GM23338 (cell line): ENCODE results near the gene MYO16. TPM values are rescaled to one million over a fixed set of nuclear protein-coding genes. Genes with fewer than 3 reads are reported as not detected.

Experiments used
- ATAC-seq: fragments of 200-7000 bp; cut with Tn5 transposase; 3 replicates; pipeline ENCODE4 v1.9.1; 2020
- DNase-seq: peaks from one replicate; pipeline ENCODE4 v3.0.0-alpha.2; 2015; ENCODE audit warnings: low spot score
- H2AFZ ChIP-seq: fragments of 200-600 bp; sonication (generic); 2 replicates; pipeline ENCODE4 v1.8.0; 2016; ENCODE audit warnings: antibody characterized with exemption, mild to moderate bottlenecking, moderate library complexity
- H3F3A ChIP-seq: fragments of 200-600 bp; sonication (generic); replicated peaks from 2 replicates; pipeline ENCODE4 v1.8.0; 2017; ENCODE audit warnings: antibody characterized with exemption, mixed run types, low read depth
- H3K27ac ChIP-seq: fragments of 200-600 bp; sonication (generic); 2 replicates; pipeline ENCODE4 v1.6.1; 2016; ENCODE audit warnings: low read depth
- H3K27me3 ChIP-seq: fragments of 200-600 bp; sonication (generic); 2 replicates; pipeline ENCODE4 v1.8.0; 2016; ENCODE audit warnings: mild to moderate bottlenecking, mixed run types, moderate library complexity; ENCODE audit not compliant: insufficient read depth
- H3K36me3 ChIP-seq: fragments of 200-600 bp; sonication (generic); 2 replicates; pipeline ENCODE4 v1.8.0; 2016; ENCODE audit warnings: mild to moderate bottlenecking; ENCODE audit not compliant: insufficient read depth
- H3K4me1 ChIP-seq: fragments of 200-600 bp; sonication (generic); 2 replicates; pipeline ENCODE4 v1.8.0; 2016; ENCODE audit warnings: mild to moderate bottlenecking, moderate library complexity; ENCODE audit not compliant: insufficient read depth
- H3K4me2 ChIP-seq: fragments of 200-600 bp; sonication (generic); 2 replicates; pipeline ENCODE4 v1.7.1; 2017; ENCODE audit warnings: mixed run types
- H3K4me3 ChIP-seq: fragments of 200-600 bp; sonication (generic); 2 replicates; pipeline ENCODE4 v1.6.1; 2016; ENCODE audit warnings: mixed run types
- H3K79me2 ChIP-seq: fragments of 200-600 bp; sonication (generic); replicated peaks from 2 replicates; pipeline ENCODE4 v1.8.0; 2017; ENCODE audit warnings: mild to moderate bottlenecking; ENCODE audit not compliant: insufficient read depth
- H3K9me2 ChIP-seq: fragments of 200-600 bp; sonication (generic); 2 replicates; pipeline ENCODE4 v1.8.0; 2017; ENCODE audit not compliant: insufficient read depth
- H4K20me1 ChIP-seq: fragments of 200-600 bp; sonication (generic); replicated peaks from 2 replicates; pipeline ENCODE4 v1.8.0; 2017; ENCODE audit warnings: mild to moderate bottlenecking; ENCODE audit not compliant: insufficient read depth
- H3K27ac Mint-ChIP-seq: 2 replicates; pipeline ENCODE4 v1.8.0; 2020; ENCODE audit warnings: inconsistent platforms, mild to moderate bottlenecking, moderate library complexity, mixed read lengths
- H3K27me3 Mint-ChIP-seq: 3 replicates; pipeline ENCODE4 v1.8.0; 2022; ENCODE audit warnings: low read depth, mild to moderate bottlenecking, moderate library complexity, mixed read lengths, inconsistent platforms; ENCODE audit not compliant: insufficient read depth, poor library complexity
- H3K36me3 Mint-ChIP-seq: 3 replicates; pipeline ENCODE4 v1.8.0; 2021; ENCODE audit warnings: low read depth, mild to moderate bottlenecking, inconsistent platforms, moderate library complexity, mixed read lengths
- H3K4me1 Mint-ChIP-seq: 3 replicates; pipeline ENCODE4 v1.8.0; 2020; ENCODE audit warnings: mild to moderate bottlenecking, inconsistent platforms, mixed read lengths
- H3K4me3 Mint-ChIP-seq: 3 replicates; pipeline ENCODE4 v1.8.0; 2021; ENCODE audit warnings: moderate library complexity, mild to moderate bottlenecking, inconsistent platforms, mixed read lengths
- H3K9me3 Mint-ChIP-seq: 3 replicates; pipeline ENCODE4 v1.8.0; 2020; ENCODE audit warnings: moderate library complexity, mild to moderate bottlenecking, inconsistent platforms, mixed read lengths
- CREB1 ChIP-seq: fragments of 250-450 bp; sonication (Bioruptor Pico); IDR thresholded peaks from 2 replicates; pipeline ENCODE4 v1.5.0; 2020; ENCODE audit warnings: low read depth, mild to moderate bottlenecking, moderate library complexity
- EZH2 ChIP-seq: fragments of 200-600 bp; sonication (generic); IDR thresholded peaks from one replicate; pipeline ENCODE4 v1.8.0; 2017; ENCODE audit warnings: antibody characterized with exemption, mild to moderate bottlenecking, low read depth; ENCODE audit not compliant: unreplicated experiment
- JUNB ChIP-seq: IDR thresholded peaks from one replicate; pipeline ENCODE4 v1.6.1; 2016; ENCODE audit warnings: antibody characterized with exemption; ENCODE audit not compliant: unreplicated experiment
- NANOG ChIP-seq: IDR thresholded peaks from 2 replicates; pipeline ENCODE4 v1.6.1; 2016; ENCODE audit warnings: antibody characterized with exemption, borderline replicate concordance
- POLR2AphosphoS5 ChIP-seq: IDR thresholded peaks from 2 replicates; pipeline ENCODE4 v1.6.1; 2016; ENCODE audit warnings: antibody characterized with exemption, low read depth
- STAT1 ChIP-seq: IDR thresholded peaks from one replicate; pipeline ENCODE4 v1.6.1; 2016; ENCODE audit warnings: antibody characterized with exemption; ENCODE audit not compliant: unreplicated experiment
- ZNF331 ChIP-seq: fragments of 250-450 bp; sonication (Bioruptor Pico); IDR thresholded peaks from 2 replicates; pipeline ENCODE4 v1.5.0; 2020; ENCODE audit warnings: low read depth, mild to moderate bottlenecking, moderate library complexity
- polyA plus RNA-seq: library from polyadenylated mRNA; unstranded; fragments of >200 nt; fragmentation: Nextera tagmentation; extraction: Ambion mirVana; gene quantifications from 2 replicates; pipeline ENCODE4 v1.2.1, GENCODE V29; 2016
- total RNA-seq: library from RNA; depleted of rRNA; stranded (reverse); fragments of >200 nt; shearing (Covaris generic); gene quantifications from 2 replicates; pipeline ENCODE4 v1.2.3, GENCODE V29; 2014
- TF ChIP-seq, protein P1 (sequence below): fragments of 250-450 bp; sonication (Bioruptor Pico); IDR thresholded peaks from 2 replicates; pipeline ENCODE4 v1.5.0; 2020; ENCODE audit warnings: mild to moderate bottlenecking, moderate library complexity
- TF ChIP-seq, protein P2 (sequence below): IDR thresholded peaks from one replicate; pipeline ENCODE4 v1.6.1; 2018; ENCODE audit warnings: antibody characterized with exemption; ENCODE audit not compliant: unreplicated experiment
- TF ChIP-seq, protein P3 (sequence below), 2 experiments: fragments of 200-600 bp in 1 of 2; sonication (generic) in 1 of 2; conservative IDR thresholded peaks; 2 replicates each; pipeline versions ENCODE4 v1.5.1 to v1.6.1; 2016 to 2017; ENCODE audit warnings: antibody characterized with exemption in 2 of 2, low read depth in 2 of 2, mild to moderate bottlenecking in 2 of 2, moderate library complexity in 1 of 2
- TF ChIP-seq, protein P4 (sequence below): IDR thresholded peaks from 2 replicates; pipeline ENCODE4 v1.6.1; 2016; ENCODE audit warnings: antibody characterized with exemption

The MYO16 gene
- total and polyA plus RNA-seq, 2 experiments from 2014 or later: 0.10 to 0.13 TPM

DNA sequence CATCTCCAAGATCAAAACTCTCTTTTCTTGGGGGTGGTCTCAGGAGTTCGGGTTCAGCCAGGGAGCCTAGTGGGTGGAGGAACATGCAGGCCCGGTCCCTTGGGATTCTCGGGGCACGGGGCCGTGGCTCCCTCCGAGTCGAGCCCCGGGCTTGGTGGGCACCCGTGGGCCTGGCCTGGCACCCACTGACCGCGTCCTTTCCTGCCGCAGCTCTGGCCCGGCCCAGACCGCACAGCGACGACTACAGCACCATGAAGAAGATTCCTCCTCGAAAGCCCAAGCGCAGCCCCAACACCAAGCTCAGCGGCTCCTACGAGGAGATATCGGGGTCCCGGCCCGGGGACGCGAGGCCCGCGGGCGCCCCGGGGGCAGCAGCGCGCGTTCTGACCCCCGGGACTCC lies 510.6 kb downstream of the MYO16 start:
- Histone ChIP-seq H3K9me2 (no peaks in the 10 kb centered on the region), H3K27ac (no peak overlapping the region), H2AFZ (no peak overlapping the region), H3K36me3 (peaks cover 9% of the 10 kb centered on the region; the same call in 1 of the 2 replicates), H4K20me1 (no peaks in the 10 kb centered on the region), H3K79me2 (no peaks in the 10 kb centered on the region), H3K4me3 (no peak overlapping the region), H3F3A (no peaks in the 10 kb centered on the region), H3K4me1 (no peaks in the 10 kb centered on the region), H3K4me2 (no peak overlapping the region), H3K27me3 (peaks cover 17% of the 10 kb centered on the region)
- Mint-ChIP-seq H3K4me1 (no peaks in the 10 kb centered on the region), H3K27me3 (peaks cover 10% of the 10 kb centered on the region), H3K36me3 (peaks cover 16% of the 10 kb centered on the region; the same call in 2 of the 3 replicates), H3K9me3 (peaks cover 20% of the 10 kb centered on the region), H3K4me3 (no peak overlapping the region), H3K27ac (no peak overlapping the region)
- TF ChIP-seq STAT1: no peak
- no peak for TF ChIP-seq EZH2
- TF ChIP-seq, protein P1, sequence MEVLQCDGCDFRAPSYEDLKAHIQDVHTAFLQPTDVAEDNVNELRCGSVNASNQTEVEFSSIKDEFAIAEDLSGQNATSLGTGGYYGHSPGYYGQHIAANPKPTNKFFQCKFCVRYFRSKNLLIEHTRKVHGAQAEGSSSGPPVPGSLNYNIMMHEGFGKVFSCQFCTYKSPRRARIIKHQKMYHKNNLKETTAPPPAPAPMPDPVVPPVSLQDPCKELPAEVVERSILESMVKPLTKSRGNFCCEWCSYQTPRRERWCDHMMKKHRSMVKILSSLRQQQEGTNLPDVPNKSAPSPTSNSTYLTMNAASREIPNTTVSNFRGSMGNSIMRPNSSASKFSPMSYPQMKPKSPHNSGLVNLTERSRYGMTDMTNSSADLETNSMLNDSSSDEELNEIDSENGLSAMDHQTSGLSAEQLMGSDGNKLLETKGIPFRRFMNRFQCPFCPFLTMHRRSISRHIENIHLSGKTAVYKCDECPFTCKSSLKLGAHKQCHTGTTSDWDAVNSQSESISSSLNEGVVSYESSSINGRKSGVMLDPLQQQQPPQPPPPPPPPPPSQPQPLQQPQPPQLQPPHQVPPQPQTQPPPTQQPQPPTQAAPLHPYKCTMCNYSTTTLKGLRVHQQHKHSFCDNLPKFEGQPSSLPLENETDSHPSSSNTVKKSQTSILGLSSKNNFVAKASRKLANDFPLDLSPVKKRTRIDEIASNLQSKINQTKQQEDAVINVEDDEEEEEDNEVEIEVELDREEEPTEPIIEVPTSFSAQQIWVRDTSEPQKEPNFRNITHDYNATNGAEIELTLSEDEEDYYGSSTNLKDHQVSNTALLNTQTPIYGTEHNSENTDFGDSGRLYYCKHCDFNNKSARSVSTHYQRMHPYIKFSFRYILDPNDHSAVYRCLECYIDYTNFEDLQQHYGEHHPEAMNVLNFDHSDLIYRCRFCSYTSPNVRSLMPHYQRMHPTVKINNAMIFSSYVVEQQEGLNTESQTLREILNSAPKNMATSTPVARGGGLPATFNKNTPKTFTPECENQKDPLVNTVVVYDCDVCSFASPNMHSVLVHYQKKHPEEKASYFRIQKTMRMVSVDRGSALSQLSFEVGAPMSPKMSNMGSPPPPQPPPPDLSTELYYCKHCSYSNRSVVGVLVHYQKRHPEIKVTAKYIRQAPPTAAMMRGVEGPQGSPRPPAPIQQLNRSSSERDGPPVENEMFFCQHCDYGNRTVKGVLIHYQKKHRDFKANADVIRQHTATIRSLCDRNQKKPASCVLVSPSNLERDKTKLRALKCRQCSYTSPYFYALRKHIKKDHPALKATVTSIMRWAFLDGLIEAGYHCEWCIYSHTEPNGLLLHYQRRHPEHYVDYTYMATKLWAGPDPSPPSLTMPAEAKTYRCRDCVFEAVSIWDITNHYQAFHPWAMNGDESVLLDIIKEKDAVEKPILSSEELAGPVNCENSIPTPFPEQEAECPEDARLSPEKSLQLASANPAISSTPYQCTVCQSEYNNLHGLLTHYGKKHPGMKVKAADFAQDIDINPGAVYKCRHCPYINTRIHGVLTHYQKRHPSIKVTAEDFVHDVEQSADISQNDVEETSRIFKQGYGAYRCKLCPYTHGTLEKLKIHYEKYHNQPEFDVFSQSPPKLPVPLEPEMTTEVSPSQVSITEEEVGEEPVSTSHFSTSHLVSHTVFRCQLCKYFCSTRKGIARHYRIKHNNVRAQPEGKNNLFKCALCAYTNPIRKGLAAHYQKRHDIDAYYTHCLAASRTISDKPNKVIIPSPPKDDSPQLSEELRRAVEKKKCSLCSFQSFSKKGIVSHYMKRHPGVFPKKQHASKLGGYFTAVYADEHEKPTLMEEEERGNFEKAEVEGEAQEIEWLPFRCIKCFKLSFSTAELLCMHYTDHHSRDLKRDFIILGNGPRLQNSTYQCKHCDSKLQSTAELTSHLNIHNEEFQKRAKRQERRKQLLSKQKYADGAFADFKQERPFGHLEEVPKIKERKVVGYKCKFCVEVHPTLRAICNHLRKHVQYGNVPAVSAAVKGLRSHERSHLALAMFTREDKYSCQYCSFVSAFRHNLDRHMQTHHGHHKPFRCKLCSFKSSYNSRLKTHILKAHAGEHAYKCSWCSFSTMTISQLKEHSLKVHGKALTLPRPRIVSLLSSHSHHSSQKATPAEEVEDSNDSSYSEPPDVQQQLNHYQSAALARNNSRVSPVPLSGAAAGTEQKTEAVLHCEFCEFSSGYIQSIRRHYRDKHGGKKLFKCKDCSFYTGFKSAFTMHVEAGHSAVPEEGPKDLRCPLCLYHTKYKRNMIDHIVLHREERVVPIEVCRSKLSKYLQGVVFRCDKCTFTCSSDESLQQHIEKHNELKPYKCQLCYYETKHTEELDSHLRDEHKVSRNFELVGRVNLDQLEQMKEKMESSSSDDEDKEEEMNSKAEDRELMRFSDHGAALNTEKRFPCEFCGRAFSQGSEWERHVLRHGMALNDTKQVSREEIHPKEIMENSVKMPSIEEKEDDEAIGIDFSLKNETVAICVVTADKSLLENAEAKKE (CRISPR knock-in tag): no peak
- TF ChIP-seq, protein P2, sequence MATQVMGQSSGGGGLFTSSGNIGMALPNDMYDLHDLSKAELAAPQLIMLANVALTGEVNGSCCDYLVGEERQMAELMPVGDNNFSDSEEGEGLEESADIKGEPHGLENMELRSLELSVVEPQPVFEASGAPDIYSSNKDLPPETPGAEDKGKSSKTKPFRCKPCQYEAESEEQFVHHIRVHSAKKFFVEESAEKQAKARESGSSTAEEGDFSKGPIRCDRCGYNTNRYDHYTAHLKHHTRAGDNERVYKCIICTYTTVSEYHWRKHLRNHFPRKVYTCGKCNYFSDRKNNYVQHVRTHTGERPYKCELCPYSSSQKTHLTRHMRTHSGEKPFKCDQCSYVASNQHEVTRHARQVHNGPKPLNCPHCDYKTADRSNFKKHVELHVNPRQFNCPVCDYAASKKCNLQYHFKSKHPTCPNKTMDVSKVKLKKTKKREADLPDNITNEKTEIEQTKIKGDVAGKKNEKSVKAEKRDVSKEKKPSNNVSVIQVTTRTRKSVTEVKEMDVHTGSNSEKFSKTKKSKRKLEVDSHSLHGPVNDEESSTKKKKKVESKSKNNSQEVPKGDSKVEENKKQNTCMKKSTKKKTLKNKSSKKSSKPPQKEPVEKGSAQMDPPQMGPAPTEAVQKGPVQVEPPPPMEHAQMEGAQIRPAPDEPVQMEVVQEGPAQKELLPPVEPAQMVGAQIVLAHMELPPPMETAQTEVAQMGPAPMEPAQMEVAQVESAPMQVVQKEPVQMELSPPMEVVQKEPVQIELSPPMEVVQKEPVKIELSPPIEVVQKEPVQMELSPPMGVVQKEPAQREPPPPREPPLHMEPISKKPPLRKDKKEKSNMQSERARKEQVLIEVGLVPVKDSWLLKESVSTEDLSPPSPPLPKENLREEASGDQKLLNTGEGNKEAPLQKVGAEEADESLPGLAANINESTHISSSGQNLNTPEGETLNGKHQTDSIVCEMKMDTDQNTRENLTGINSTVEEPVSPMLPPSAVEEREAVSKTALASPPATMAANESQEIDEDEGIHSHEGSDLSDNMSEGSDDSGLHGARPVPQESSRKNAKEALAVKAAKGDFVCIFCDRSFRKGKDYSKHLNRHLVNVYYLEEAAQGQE: no peak
- TF ChIP-seq, protein P3, sequence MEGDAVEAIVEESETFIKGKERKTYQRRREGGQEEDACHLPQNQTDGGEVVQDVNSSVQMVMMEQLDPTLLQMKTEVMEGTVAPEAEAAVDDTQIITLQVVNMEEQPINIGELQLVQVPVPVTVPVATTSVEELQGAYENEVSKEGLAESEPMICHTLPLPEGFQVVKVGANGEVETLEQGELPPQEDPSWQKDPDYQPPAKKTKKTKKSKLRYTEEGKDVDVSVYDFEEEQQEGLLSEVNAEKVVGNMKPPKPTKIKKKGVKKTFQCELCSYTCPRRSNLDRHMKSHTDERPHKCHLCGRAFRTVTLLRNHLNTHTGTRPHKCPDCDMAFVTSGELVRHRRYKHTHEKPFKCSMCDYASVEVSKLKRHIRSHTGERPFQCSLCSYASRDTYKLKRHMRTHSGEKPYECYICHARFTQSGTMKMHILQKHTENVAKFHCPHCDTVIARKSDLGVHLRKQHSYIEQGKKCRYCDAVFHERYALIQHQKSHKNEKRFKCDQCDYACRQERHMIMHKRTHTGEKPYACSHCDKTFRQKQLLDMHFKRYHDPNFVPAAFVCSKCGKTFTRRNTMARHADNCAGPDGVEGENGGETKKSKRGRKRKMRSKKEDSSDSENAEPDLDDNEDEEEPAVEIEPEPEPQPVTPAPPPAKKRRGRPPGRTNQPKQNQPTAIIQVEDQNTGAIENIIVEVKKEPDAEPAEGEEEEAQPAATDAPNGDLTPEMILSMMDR (conservative IDR thresholded peaks at IDR 0.05; ENCODE audit: low read depth in 2 of 2): no peak
- no peak for TF ChIP-seq CREB1
- no peak for TF ChIP-seq NANOG
- TF ChIP-seq ZNF331: no peak
- TF ChIP-seq, protein P4, sequence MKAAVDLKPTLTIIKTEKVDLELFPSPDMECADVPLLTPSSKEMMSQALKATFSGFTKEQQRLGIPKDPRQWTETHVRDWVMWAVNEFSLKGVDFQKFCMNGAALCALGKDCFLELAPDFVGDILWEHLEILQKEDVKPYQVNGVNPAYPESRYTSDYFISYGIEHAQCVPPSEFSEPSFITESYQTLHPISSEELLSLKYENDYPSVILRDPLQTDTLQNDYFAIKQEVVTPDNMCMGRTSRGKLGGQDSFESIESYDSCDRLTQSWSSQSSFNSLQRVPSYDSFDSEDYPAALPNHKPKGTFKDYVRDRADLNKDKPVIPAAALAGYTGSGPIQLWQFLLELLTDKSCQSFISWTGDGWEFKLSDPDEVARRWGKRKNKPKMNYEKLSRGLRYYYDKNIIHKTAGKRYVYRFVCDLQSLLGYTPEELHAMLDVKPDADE: no peak
- no peak for TF ChIP-seq POLR2AphosphoS5
- TF ChIP-seq JUNB: no peak
- ATAC-seq (no peak), DNase-seq (no peak)
